HG03575 (cell line): ENCODE measurements around the gene DCAF8.
A peak's percentile ranks its signal among the peaks of the same experiment; 100 is the strongest.

Experiments
- ATAC-seq: cut with Tn5 transposase; IDR thresholded peaks from one replicate; pipeline ENCODE4 v1.9.1; 2021; ENCODE audit not compliant: unreplicated experiment, insufficient number of reproducible peaks, low FRiP score; ENCODE audit errors: extremely low read depth

DCAF8 gene

GRCh38 chr1:160188341-160188740 lies 74.0 kb downstream of the DCAF8 start:
- ATAC-seq: no peak

DNA sequence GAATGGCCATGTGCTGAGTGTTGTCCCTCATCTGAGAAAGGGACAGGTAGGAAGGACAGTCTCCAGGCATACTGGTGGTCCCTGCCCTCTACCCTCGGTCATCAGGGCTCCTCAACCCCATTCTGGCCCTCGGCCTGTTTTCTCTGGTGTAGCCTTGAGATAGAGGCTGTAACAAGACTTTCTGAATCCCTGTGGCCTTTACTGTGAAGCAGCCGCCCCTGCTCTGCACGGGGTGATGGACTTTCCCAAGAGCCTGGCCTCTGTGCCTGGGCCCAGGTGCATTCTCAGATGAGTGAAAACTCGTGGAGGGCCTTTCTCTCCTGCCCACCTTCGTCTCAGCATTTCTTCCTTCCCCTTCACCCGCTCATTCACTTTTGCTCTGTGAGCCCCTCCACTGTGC lies 74.9 kb downstream of the DCAF8 start:
- no peak for ATAC-seq

GRCh38 chr1:160186729-160187128 lies 75.6 kb downstream of the DCAF8 start:
- no peak for ATAC-seq

GRCh38 chr1:160186246-160186645 lies 76.1 kb downstream of the DCAF8 start:
- ATAC-seq: no peak

- no peak for ATAC-seq
Measured at GRCh38 chr1:160179336-160179735, 83.0 kb downstream of the DCAF8 start.

DNA sequence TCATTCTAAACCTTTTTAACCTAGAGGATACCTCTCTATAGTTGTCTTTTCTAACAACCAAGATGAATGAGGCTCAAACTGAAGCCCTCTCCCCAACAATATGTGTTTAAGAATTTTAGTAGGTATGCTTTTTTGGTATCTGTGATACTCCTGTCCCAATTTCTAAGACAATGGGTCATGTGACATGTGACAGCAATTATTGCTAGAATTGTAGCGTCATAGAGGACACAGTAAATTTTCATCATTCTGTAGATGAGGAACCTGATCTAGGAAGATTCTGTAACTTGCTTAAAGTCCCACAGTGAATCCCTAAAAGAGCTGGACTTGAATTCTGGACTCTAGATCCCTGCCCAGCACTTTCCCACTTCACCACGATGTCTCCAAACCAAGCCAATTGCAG lies 83.6 kb downstream of the DCAF8 start:
- no peak for ATAC-seq

DNA sequence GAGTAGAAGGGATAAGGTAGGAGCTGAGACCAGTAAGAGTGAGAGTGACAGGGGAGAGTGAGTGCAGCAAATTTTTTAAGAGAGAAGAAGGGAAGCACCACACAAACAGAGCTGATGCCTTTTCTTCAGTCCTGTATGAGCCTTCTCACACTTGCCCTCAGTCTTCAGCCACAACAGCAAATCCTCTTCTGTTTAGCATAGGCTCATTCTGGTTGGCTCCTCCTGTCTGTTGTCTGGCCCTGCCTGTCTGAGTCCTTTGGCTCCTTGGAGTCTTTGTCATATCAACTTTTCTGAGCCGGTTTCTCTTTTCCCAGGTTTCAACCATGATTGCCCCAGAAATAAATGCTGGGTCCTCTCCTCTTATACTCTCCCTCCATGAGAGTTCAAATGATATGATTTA lies 84.7 kb downstream of the DCAF8 start:
- no peak for ATAC-seq

GRCh38 chr1:160177231-160177630 lies 85.1 kb downstream of the DCAF8 start:
- no peak for ATAC-seq

DNA sequence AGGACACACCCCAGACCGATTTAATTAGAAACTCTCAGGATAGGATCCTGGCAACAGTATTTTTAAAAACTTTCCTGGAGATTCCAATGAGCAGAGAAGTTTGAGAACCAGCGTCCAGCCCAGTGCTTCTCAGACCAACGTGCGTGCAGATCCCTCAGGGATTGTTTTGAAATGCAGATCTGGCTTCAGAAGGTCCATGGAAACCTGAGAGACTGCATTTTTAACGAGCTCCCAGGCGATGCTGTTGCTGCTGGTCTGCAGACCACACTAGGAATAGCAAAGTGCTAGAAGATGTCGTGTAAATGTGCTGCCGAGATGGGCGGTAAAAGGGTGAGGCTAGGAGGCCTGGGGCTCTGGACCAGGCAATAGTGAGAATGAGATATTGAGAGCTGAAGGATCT lies 90.4 kb downstream of the DCAF8 start:
- ATAC-seq: no peak

DNA sequence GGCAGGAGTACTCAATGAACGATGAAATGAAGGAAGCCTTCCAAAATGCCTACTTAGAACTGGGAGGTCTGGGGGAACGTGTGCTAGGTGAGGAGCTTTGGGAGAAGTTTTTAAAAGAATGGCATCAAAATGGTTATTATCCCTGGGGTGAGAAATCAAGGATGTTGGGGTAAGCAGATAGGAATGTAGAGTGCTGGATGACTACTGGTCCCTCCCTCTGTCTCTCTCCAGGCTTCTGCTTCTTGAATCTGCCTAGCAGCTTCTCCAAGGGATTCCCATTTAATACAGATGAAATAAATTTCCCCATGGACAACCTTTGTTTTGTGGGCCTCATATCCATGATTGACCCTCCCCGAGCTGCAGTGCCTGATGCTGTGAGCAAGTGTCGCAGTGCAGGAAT lies 91.0 kb downstream of the DCAF8 start:
- no peak for ATAC-seq

DNA sequence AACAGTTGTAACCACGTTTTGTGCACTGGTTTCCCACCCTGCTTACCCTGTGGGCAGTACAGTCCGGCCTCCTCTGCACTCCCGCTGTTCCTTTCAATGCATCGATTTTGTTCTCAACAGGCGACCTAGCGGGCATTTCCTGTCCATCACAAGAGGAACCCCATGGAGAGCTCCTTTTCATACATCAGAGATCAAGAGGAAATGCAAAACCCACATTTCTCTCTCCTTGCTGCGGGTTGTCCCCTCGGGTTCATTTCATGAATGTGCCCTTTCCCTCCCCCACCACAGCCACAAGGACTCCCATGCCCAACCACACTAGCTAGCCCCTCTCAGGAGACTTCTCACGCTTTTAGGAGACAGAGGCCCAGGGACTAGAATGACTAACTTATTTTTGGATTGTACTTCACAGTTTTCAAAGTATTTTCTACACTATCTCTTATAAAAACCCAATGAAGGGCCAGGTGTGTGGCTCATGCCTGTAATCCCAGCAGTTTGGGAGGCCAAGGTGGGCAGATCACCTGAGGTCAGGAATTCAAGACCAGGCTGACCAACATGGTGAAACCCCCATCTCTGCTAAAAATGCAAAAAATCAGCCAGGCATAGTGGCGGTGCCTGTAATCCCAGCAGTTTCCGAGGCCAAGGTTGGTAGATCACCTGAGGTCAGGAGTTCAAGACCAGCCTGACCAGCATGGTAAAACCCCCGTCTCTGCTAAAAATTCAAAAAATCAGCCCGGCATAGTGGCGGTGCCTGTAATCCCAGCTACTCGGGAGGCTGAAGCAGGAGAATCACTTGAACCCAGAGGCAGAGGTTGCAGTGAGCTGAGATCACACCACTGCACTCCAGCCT lies 92.6 kb downstream of the DCAF8 start:
- ATAC-seq: peak; percentile 73

DNA sequence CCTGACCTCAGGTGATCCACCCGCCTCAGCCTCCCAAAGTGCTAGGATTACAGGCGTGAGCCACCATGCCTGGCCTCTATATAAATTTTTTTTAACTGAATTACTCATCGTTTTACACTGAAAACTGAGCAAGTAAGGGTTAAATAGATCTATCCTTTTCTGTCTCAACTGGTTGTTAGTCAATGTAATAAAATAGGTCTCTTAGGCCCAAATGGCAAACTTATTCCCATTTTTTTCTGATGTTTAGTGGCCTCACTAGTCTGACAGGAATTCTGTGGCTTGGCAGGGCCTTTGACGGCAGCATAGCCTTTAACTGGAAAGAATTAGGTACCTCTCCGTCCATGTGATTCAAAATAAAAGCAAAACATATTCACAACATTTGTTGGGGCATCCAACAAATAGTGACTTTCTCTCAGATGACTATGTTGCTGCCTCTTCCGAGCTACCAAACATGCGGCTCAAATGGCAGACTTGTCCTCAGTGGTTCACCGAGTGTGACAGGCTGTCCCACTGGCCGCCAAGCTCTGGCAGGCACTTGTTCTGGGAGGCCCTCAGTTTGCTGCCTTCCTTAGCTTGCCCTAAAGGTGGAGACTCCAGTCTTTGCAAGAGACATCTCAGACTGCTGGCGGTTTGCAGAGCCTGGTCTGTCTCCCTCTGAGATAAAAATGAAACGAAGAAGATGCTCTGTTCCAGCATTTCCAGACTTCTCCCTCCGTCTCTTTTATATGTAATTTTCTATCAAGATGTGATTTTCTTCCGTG lies 93.6 kb downstream of the DCAF8 start:
- no peak for ATAC-seq

- ATAC-seq: no peak
Measured at GRCh38 chr1:160168016-160168415, 94.3 kb downstream of the DCAF8 start.

- ATAC-seq: no peak
Measured at GRCh38 chr1:160167580-160167979, 94.8 kb downstream of the DCAF8 start.

- ATAC-seq: no peak
Measured at GRCh38 chr1:160167056-160167455, 95.3 kb downstream of the DCAF8 start.

- ATAC-seq: no peak
Measured at GRCh38 chr1:160166166-160166868, 96.0 kb downstream of the DCAF8 start.
